ENCODE data around the gene ITGB3BP.
A peak's percentile ranks its signal among the peaks of the same experiment; 100 is the strongest.
"Not testable (repeated sequence)": the region's sequence is repeated elsewhere in the genome, so short reads cannot be mapped to it uniquely, and the experiment has no call there.

ITGB3BP gene, protein sequence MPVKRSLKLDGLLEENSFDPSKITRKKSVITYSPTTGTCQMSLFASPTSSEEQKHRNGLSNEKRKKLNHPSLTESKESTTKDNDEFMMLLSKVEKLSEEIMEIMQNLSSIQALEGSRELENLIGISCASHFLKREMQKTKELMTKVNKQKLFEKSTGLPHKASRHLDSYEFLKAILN

DNA sequence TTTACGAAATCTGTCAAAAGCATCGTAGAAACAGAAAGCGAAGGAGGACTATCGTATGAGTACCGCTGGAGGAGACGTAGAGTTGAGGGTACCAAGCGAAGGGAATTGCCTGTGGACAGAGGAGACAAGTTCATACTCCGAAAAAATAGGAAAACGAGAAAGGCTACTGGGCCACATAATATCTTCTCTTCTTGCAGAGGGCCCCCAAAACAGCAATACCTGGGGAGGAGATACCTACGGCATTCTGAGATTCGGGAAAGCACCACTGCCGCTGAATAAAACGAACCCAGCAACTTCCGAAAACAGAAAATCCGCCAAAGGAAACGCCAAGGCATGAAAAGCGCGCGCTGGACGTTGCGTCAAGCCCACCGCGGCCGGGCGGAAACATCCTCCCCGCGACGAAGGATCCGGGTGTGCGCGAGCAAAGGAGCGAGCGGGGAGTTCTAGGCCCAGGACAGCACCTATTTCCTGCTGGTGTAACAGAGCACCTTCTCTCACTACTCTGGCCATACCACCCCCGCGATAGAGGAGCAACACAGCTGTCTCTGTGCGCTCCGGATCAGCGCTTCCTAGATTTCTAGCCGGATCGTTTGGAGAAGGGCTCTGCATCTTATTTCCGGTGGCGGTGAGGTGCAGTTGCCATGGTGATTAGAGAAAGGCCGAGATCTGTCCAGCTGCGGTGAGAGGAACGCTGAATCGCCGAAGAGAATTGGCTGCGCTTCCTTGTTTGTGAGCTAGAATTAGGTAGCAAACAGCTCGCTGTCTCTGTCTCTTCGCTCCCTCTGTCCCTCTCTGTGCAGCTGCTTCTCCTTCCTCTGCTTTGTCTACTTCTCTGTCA, at the start of gene ITGB3BP, which contains the start of gene EFCAB7:
Gene ITGB3BP (minus strand): TSS at position 335 of the 838 bp plus-strand sequence. CDS start 92 bp downstream, at position 243.
Gene EFCAB7 (plus strand): TSS at position 635 of the 838 bp plus-strand sequence. CDS start 2,048 bp downstream, outside the sequence.
- Mint-ChIP-seq H3K36me3 (peaks cover 10% of the 10 kb centered on the region), H3K27ac (peak within 1 kb of the TSS; percentile 99), H3K4me3 (peak within 1 kb of the TSS; percentile 91), H3K9me3 (no peaks in the 10 kb centered on the region), H3K27me3 (no peaks in the 10 kb centered on the region), H3K4me1 (peaks cover 37% of the 10 kb centered on the region)
- peak; percentile 96 for ATAC-seq

DNA sequence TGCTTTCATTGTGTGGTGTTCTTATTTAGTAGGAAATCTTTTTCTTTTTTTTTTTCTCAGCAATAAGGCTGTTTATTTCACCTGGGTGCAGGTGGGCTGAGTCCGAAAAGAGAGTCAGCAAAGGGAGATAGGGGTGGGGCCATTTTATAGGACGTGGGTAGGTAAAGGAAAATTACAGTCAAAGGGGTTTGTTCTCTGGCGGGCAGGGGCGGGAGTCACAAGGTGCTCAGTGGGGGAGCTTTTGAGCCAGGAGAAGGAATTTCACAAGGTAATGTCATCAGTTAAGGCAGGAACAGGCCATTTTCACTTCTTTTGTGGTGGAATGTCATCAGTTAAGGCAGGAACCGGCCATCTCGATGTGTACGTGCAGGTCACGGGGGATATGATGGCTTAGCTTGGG, 49.7 kb upstream of the ITGB3BP start:
- H3K36me3 Mint-ChIP-seq, H3K27ac Mint-ChIP-seq, H3K4me3 Mint-ChIP-seq, H3K9me3 Mint-ChIP-seq, ATAC-seq, H3K4me1 Mint-ChIP-seq, H3K27me3 Mint-ChIP-seq: not testable (repeated sequence)

DNA sequence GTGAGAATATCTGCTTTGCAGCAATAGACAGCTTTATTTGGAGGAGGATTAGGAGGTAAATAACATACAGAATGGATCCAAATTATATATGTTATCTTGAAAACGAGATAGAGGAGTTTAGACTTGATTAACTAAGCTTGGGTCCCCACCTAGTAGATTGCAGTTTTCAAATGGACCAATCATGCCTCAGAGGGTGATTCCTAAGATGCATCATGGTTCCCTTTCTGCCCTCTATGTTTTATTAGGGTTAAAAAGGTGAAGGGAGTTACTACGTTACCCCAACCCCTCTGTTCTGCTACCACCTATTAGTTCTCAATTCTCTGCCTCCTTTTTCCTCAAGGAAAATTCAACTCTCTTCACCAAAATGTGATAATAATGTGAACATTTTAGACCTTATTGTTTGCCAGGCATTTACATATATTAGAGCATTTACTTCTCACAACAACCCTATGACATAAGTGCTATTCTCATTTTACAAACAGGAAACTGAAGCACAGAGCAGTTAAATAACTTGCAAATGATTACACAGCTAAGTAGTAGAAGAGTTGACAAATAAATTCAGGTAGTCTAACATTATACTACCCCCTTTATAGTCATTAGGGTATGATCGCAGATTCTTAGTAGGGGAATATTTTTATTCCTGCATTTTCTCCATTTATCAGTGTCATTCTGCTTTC, 46.8 kb upstream of the ITGB3BP start:
- H3K27ac Mint-ChIP-seq = no peak overlapping the region
- peaks cover 14% of the 10 kb centered on the region for H3K36me3 Mint-ChIP-seq
- no peaks in the 10 kb centered on the region for H3K27me3 Mint-ChIP-seq
- H3K4me3 Mint-ChIP-seq = no peak overlapping the region
- ATAC-seq = no peak
- no peaks in the 10 kb centered on the region for H3K9me3 Mint-ChIP-seq
- no peaks in the 10 kb centered on the region for H3K4me1 Mint-ChIP-seq

DNA sequence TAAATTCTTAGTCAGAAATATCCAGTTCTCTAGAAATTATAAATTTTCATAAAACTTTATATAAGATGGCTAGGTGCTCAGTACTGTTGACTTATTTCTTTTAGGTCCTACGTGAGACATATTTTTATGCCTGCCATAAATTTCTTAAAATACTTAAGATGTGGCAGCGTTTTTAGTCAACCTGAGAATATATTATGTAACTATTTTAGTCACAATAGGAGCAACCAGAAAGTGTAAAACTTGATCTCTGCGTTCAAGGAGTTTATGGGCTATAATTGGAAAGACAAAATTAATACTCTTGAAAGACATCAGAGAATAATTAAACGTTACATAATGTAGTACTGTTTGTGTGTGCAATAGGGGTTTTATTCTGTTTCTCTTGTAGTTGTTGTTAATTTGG, 46.0 kb upstream of the ITGB3BP start:
- H3K9me3 Mint-ChIP-seq = no peaks in the 10 kb centered on the region
- H3K4me3 Mint-ChIP-seq = no peak overlapping the region
- no peaks in the 10 kb centered on the region for H3K4me1 Mint-ChIP-seq
- H3K36me3 Mint-ChIP-seq = peaks cover 21% of the 10 kb centered on the region
- ATAC-seq = no peak
- H3K27ac Mint-ChIP-seq = no peak overlapping the region
- H3K27me3 Mint-ChIP-seq = no peaks in the 10 kb centered on the region

DNA sequence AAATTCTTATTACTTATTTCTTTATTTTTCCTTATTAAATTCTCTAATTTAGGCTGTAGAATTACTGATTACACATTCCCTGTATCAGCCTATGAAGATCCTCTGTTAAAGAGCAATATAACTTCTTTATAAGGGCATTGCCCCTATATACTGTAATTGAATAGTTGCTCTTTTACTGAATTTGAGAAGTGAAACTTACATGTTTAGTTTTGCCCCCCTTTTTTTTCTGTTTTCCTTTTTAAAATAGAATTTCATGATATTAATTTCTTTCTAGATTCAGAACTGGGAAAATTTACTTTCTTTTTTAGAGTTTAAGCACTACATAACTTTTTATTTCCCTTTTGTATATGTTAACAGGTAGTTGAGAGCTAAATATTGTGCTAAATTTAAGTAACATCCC, 40.7 kb upstream of the ITGB3BP start:
- Mint-ChIP-seq H3K27ac (no peak overlapping the region), H3K36me3 (peaks cover 31% of the 10 kb centered on the region), H3K9me3 (no peaks in the 10 kb centered on the region), H3K4me3 (no peak overlapping the region), H3K27me3 (no peaks in the 10 kb centered on the region), H3K4me1 (no peaks in the 10 kb centered on the region)
- no peak for ATAC-seq

DNA sequence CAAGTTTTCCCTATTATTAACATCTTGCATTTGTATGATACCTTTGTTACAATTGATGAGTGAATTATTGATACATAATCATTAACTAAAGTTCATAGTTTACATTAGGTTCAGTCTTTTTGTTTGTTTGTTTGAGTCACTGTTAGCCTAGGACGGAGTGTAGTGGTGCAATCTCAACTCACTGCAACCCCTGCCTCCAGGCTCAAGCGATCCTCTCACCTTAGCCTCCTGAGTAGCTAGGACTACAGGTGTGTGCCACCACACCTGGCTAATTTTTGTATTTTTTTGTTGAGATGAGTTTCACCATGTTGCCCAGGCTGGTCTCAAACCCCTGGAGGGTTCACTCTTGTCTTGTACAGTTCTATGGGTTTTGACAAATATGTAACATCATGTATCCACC, 36.3 kb upstream of the ITGB3BP start:
- H3K4me3 Mint-ChIP-seq = no peak overlapping the region
- H3K27ac Mint-ChIP-seq = no peak overlapping the region
- peaks cover 5% of the 10 kb centered on the region for H3K4me1 Mint-ChIP-seq
- H3K36me3 Mint-ChIP-seq = peaks cover 13% of the 10 kb centered on the region
- no peaks in the 10 kb centered on the region for H3K27me3 Mint-ChIP-seq
- ATAC-seq = no peak
- H3K9me3 Mint-ChIP-seq = no peaks in the 10 kb centered on the region

DNA sequence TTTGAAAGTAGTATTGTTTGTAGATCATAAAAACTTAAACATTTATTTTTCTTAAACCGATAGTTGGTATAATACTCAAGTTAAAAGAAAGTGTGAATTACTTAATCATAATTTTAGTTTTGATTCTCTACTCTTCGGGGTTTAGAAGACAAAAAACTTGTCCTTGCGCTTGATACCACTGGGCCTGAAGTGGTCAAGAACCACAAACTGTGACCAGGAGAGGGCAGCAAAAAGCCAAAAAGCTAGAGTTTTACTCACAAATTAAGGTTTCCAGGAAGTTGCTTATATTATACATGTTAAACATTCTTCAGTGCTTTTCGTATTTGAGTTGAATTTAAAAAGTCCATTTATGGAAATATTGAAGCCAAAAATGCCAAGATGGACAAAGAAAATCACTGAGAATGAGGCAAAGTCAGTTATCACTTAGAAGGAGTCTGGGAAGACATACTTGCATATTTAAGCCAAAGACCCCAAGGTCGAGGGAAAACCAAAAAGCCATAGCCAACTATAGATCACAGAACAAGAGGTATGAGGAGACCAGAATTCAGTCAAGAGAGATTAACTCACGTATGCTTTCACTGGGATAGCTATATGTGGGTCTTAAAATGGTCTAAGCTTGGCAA, 34.5 kb upstream of the ITGB3BP start:
- Mint-ChIP-seq H3K4me1 (peaks cover 5% of the 10 kb centered on the region), H3K9me3 (no peaks in the 10 kb centered on the region), H3K4me3 (no peak overlapping the region), H3K27ac (no peak overlapping the region), H3K36me3 (peaks cover 10% of the 10 kb centered on the region), H3K27me3 (no peaks in the 10 kb centered on the region)
- no peak for ATAC-seq

DNA sequence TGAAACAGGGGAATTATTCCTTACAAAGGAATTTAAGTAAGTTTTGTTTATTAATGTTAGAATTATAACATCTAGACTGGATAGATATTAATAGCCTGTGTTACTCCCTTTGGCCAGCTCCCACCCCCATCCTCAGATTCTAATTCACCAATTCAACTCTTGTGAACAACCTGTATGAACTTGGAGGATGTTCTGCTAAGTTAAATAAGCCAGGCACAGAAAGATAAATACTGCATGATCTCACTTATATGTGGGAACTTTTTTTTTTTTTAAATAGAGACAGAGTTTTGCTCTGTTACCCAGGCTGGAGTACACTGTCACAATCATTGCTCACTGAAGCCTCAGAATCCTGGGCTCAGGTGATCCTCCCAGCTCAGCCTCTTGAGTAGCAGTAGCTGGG, 32.5 kb upstream of the ITGB3BP start:
- Mint-ChIP-seq H3K27me3 (no peaks in the 10 kb centered on the region), H3K9me3 (no peaks in the 10 kb centered on the region)

DNA sequence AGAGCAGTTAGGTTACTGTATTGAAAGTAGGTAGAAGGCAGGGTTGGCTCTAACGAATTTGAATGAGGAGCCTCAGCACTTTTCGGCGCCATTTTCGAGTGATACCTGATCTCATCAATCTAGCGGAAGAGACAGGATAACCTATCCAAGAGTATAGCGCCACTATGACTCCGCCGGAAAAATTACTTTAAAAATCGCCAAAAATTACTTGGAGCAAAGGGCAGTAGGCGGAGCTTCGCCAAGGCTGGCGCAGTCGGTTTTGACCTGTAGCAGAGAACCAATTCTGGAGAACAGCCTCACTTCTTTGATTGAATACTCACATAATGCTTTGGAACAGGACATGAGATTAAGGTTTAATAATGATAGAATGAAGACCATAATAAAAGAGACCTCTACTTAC, 25.9 kb upstream of the ITGB3BP start:
- no peaks in the 10 kb centered on the region for H3K27me3 Mint-ChIP-seq
- no peaks in the 10 kb centered on the region for H3K9me3 Mint-ChIP-seq
- H3K4me1 Mint-ChIP-seq = no peaks in the 10 kb centered on the region
- H3K4me3 Mint-ChIP-seq = no peak overlapping the region
- no peak for ATAC-seq
- H3K36me3 Mint-ChIP-seq = peaks cover 31% of the 10 kb centered on the region
- no peak overlapping the region for H3K27ac Mint-ChIP-seq

More for the DNA sequence above, 32.5 kb upstream of the ITGB3BP start:
- Mint-ChIP-seq H3K27ac (no peak overlapping the region), H3K4me1 (peaks cover 5% of the 10 kb centered on the region), H3K36me3 (peaks cover 13% of the 10 kb centered on the region), H3K4me3 (no peak overlapping the region)
- no peak for ATAC-seq

DNA sequence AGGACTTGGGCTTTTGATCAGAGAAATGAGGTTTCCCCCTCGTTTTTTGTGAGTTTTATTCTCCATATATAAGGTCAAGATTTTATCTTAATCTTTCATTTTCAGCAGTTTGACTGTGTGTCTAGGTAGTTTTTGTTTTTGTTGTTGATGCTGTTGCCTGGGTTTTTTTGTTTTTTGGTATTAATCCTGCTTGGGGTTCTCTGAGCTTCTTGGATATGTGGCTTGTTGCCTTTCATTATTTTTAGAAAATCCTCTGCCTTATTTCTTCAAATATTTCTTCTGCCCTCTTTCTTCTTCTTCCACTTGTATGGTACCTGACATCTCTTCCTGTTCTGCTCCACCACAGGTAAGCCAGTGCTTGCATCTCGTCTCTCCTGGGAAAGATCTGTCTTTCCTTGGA, 25.3 kb upstream of the ITGB3BP start:
- Mint-ChIP-seq H3K4me1 (no peaks in the 10 kb centered on the region), H3K36me3 (peaks cover 31% of the 10 kb centered on the region), H3K27ac (no peak overlapping the region), H3K4me3 (no peak overlapping the region), H3K27me3 (no peaks in the 10 kb centered on the region), H3K9me3 (no peaks in the 10 kb centered on the region)
- no peak for ATAC-seq

DNA sequence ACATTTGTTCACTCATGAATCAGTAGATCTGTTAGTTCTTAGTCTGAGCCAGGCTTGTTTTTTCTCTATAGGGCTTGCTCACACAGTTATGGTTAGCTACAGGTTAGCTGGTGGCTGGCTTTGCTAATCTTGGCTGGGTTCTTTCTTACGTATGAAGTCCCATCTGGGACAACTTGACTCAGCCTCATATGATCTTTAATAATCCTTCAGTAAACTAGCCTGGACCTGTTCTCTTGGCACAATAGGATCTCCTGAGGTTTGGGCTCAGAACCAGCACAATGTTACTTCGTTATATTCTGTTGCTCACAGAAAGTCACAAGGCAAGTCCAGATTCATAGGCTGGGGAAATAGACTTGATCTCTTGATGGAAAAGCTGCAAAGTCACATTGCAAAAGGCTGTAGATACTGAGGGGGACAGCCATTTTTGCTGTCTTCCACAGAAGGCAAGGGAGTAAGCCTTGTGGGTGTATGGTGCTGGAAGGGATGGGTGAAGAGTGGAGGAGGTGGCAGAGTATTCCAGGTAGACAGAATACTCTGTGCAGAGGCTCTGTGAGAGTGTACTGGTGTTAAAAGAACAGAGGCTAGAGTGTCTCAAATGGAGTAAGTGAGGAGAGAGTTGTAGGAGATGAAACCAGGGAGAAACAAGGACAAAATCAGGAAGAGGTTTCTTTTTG, 24.7 kb upstream of the ITGB3BP start:
- Mint-ChIP-seq H3K27me3 (no peaks in the 10 kb centered on the region), H3K4me1 (no peaks in the 10 kb centered on the region), H3K27ac (no peak overlapping the region), H3K36me3 (peaks cover 34% of the 10 kb centered on the region), H3K4me3 (no peak overlapping the region), H3K9me3 (no peaks in the 10 kb centered on the region)
- ATAC-seq = no peak

DNA sequence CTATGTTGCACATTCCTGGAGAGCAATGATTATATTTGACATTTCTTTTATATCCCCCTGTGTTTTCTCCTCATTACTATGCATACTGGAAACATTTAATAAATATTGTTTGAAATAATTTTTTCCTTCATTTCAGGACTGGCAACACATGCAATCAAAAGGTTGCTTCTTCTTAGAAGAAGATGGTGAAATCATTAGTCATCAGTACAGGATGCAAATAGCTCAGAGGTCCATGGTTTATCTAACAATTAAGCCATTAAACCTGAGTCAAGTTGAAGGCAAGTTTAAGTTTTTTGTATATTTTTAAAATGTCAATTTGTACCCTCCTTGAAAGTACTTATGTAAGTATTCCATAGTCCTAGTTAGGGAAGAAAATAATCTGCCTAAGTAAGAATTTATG, 22.8 kb upstream of the ITGB3BP start:
- Mint-ChIP-seq H3K4me3 (no peak overlapping the region), H3K27me3 (no peaks in the 10 kb centered on the region), H3K4me1 (no peaks in the 10 kb centered on the region), H3K9me3 (no peaks in the 10 kb centered on the region), H3K36me3 (peaks cover 36% of the 10 kb centered on the region), H3K27ac (no peak overlapping the region)
- no peak for ATAC-seq

DNA sequence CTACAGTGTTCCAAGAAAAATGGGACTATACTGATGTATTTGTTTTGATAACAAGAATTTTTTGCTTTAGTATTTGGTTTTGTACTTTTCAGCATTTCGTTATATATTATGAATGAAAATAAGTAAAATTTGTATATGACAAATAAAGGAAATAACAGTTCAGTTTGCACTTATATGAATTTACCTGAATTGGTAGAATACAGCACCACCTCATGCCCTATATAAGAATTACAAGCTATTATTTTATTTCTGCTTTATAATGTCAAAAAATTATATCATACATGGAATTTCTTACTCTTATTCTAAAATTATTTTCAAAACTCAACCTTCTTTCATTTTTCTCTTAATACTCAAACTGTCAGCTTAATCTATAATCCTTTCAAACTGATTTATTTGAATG, 14.9 kb upstream of the ITGB3BP start:
- ATAC-seq = no peak
- Mint-ChIP-seq H3K9me3 (no peaks in the 10 kb centered on the region), H3K27me3 (no peaks in the 10 kb centered on the region), H3K4me1 (no peaks in the 10 kb centered on the region), H3K27ac (no peak overlapping the region), H3K4me3 (no peak overlapping the region), H3K36me3 (peaks cover 10% of the 10 kb centered on the region)

DNA sequence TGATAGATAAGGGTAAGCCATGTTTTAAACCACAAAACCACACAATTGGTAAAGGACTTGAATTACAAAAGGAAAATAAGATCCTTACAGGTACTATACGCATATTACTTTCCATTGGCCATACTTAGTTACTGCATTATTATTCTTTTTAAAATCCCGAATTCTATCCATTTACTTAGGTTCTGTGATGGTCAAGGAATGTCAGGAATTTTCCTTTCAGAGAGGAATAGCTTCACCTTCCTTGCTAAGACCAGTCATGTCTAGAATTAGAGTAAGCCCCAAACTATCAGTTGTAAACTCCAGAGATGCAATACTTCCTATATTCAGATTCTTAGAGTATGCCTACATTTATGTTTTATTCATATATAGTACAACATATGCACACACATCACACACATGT, 14.0 kb upstream of the ITGB3BP start:
- peaks cover 6% of the 10 kb centered on the region for H3K36me3 Mint-ChIP-seq
- ATAC-seq = no peak
- H3K4me1 Mint-ChIP-seq = no peaks in the 10 kb centered on the region
- H3K27ac Mint-ChIP-seq = no peak overlapping the region
- no peaks in the 10 kb centered on the region for H3K9me3 Mint-ChIP-seq
- no peaks in the 10 kb centered on the region for H3K27me3 Mint-ChIP-seq
- H3K4me3 Mint-ChIP-seq = no peak overlapping the region

DNA sequence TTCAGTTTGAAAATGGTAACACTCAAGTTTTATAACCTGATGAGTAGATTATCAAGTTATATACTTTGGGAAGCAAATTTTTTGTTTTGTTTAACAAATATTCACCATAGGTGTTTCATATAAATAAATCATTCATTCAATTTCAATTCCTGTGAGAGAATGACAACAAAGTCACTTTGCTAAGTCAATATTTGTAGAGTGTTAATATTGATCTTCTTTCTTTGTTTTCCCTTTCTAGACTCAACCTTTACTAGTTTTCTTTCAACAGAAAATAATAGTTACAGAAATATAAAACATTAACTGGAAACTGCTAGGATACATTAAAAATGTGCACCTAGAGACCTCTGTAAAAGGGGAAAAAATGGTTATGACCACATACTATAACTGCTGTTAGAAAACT, 11.4 kb upstream of the ITGB3BP start:
- H3K9me3 Mint-ChIP-seq = no peaks in the 10 kb centered on the region
- no peaks in the 10 kb centered on the region for H3K4me1 Mint-ChIP-seq
- H3K4me3 Mint-ChIP-seq = no peak overlapping the region
- no peak for ATAC-seq
- H3K27ac Mint-ChIP-seq = no peak overlapping the region
- H3K27me3 Mint-ChIP-seq = no peaks in the 10 kb centered on the region
- H3K36me3 Mint-ChIP-seq = peaks cover 6% of the 10 kb centered on the region

All from stimulated activated memory B cell treated with anti-CD40 and anti-IgM and Interleukin-4, amounts not matched to agents 10 μg/mL and 1 μg/mL and 100 μg/mL, for 72 hours (primary cell).